Osteocyte (in vitro differentiated cells): Measurements from ENCODE around the gene ADAP1. TPM values are rescaled to one million over a fixed set of nuclear protein-coding genes. Genes with fewer than 3 reads are reported as not detected.
"Not testable (repeated sequence)": the region's sequence is repeated elsewhere in the genome, so short reads cannot be mapped to it uniquely, and the experiment has no call there.

ENCODE experiments used
- DNase-seq: peaks from one replicate; pipeline ENCODE4 v3.0.0; 2021; ENCODE audit warnings: mixed read lengths; ENCODE audit not compliant: unreplicated experiment; ENCODE audit errors: extremely low spot score
- H3K27ac Mint-ChIP-seq: one replicate; pipeline ENCODE4 v1.8.0; 2021; ENCODE audit warnings: mild to moderate bottlenecking, mixed read lengths; ENCODE audit not compliant: unreplicated experiment
- H3K27me3 Mint-ChIP-seq: one replicate; pipeline ENCODE4 v1.8.0; 2021; ENCODE audit warnings: mixed read lengths; ENCODE audit not compliant: unreplicated experiment
- H3K36me3 Mint-ChIP-seq: one replicate; pipeline ENCODE4 v1.8.0; 2021; ENCODE audit warnings: mixed read lengths; ENCODE audit not compliant: unreplicated experiment
- H3K4me1 Mint-ChIP-seq: one replicate; pipeline ENCODE4 v1.8.0; 2021; ENCODE audit warnings: mixed read lengths; ENCODE audit not compliant: unreplicated experiment
- H3K4me3 Mint-ChIP-seq: one replicate; pipeline ENCODE4 v1.8.0; 2021; ENCODE audit warnings: mild to moderate bottlenecking, moderate library complexity, mixed read lengths; ENCODE audit not compliant: unreplicated experiment
- H3K9me3 Mint-ChIP-seq: one replicate; pipeline ENCODE4 v1.8.0; 2021; ENCODE audit warnings: mixed read lengths; ENCODE audit not compliant: unreplicated experiment
- total RNA-seq: library from RNA; stranded (reverse); gene quantifications from 2 replicates; pipeline ENCODE4 v1.2.1, GENCODE V29; 2021
- TF ChIP-seq, protein P1 (sequence below): fragments of 200-600 bp; sonication (generic); IDR thresholded peaks from 2 replicates; pipeline ENCODE4 v1.5.0; 2021; ENCODE audit warnings: antibody characterized with exemption, mild to moderate bottlenecking, moderate library complexity

The ADAP1 gene
- total RNA-seq, 1 donor from 2014 or later, result 5.8 TPM

DNA sequence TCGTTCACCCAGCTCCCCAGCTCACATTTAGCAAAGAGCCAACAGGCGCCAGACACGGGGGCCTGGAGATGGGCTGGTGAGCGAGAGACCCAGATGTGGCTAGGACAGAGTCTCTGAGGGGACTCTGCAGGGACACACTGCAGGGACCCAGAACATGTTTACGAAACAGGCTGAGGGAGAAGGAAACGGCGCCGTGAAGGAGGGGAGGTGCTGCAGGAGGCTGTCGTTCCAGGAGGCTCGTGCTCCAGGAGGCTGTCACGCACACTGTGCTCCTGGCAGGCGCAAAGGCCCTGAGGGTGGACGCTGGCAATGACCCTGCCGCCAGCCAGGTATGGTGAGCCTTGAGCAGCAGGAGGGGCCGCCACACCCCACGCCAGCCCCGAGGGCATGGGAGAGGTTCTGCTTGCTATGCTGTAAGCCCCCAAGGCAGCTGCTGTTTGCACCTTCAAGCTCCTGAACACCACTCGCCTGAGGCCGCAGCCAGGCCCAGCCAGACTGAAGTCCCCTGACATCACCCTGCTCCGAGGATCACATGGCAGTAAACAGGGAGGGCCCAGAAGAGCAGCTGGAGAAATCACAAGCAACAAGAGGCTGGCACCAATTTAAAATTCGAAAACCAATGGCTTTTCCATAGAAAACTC, 27.3 kb downstream of the ADAP1 start:
- Mint-ChIP-seq H3K27me3 (peaks cover 4% of the 10 kb centered on the region), H3K4me1 (peaks cover 11% of the 10 kb centered on the region), H3K4me3 (no peak overlapping the region), H3K27ac (no peak overlapping the region), H3K9me3 (no peaks in the 10 kb centered on the region), H3K36me3 (no peaks in the 10 kb centered on the region)
- TF ChIP-seq, protein P1, sequence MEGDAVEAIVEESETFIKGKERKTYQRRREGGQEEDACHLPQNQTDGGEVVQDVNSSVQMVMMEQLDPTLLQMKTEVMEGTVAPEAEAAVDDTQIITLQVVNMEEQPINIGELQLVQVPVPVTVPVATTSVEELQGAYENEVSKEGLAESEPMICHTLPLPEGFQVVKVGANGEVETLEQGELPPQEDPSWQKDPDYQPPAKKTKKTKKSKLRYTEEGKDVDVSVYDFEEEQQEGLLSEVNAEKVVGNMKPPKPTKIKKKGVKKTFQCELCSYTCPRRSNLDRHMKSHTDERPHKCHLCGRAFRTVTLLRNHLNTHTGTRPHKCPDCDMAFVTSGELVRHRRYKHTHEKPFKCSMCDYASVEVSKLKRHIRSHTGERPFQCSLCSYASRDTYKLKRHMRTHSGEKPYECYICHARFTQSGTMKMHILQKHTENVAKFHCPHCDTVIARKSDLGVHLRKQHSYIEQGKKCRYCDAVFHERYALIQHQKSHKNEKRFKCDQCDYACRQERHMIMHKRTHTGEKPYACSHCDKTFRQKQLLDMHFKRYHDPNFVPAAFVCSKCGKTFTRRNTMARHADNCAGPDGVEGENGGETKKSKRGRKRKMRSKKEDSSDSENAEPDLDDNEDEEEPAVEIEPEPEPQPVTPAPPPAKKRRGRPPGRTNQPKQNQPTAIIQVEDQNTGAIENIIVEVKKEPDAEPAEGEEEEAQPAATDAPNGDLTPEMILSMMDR, result no peak
- DNase-seq, result peak; percentile 67

DNA sequence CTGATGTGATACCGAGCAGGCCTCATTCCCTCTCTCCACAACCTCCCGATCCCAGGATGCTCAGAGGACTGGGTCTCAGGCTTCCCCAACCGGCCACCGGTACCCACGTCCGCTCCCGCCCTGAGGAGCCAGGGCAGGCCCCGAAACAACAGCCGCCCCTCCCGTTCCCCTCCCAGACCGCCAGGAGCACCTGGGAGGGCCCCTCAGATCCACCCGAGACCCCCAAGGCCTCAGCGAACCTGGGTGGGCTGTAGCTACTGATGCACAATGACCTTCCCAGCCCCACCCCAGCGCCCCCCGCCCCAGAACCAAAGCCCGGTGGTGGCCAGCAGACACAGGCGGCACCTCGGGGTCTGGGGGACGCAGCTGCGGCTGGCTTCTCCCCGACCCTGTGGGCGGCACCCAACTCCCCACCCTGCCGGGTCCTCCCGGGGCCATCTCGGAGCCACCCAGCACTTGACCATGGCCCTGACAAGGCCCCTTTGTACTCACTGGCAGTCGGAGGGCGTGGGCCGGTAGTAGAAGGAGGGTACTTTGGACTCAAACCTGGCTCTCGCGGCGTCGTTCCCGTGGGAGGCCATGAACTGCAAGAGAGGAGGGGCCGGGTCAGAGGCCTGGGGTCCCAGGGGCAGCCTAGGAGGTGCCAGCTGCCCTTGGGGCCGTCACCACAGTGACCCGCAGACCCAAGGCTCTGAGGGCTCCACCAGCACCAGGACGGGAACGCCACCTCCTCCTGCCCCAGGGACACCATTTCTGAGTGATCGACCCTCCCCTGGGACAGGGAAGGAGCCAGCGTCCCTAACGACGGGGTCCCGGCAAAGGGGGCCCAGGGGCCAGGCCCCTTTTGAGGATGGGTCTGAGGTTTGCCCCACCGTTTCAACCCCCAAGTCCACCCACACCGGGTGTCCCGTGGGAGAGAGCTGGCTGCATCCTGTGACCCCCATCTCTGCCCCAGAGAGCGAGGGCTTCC, 28.1 kb downstream of the ADAP1 start:
- no peak overlapping the region for H3K4me3 Mint-ChIP-seq
- peaks cover 11% of the 10 kb centered on the region for H3K4me1 Mint-ChIP-seq
- H3K9me3 Mint-ChIP-seq, result no peaks in the 10 kb centered on the region
- peak; percentile 82 for DNase-seq
- H3K27me3 Mint-ChIP-seq, result peaks cover 2% of the 10 kb centered on the region
- no peaks in the 10 kb centered on the region for H3K36me3 Mint-ChIP-seq
- H3K27ac Mint-ChIP-seq, result no peak overlapping the region
- TF ChIP-seq, protein P1, result no peak

DNA sequence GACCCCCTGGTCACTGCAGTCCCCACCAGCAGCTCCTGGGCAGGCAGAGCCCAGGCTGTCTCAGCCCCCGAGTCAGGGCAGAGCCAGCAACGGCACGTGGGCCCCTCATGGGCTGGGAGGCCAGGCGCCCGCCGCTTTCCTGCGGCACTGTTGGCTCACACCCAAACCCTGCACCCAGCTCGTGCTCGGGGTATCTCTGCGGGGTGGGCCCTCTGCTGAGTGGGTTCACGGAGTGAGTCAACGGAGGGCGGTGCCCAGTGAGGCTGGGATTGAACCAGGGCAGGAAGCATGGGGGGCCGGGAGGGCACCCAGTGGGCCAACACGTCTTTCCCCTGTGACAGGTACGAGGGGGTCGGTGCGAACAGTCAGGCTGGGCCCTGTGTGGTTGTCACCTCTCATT, 28.9 kb downstream of the ADAP1 start:
- Mint-ChIP-seq H3K9me3 (no peaks in the 10 kb centered on the region), H3K36me3 (no peaks in the 10 kb centered on the region), H3K4me1 (peaks cover 11% of the 10 kb centered on the region), H3K27me3 (peaks cover 2% of the 10 kb centered on the region), H3K4me3 (no peak overlapping the region), H3K27ac (no peak overlapping the region)
- TF ChIP-seq, protein P1, result no peak
- peak; percentile 83 for DNase-seq

DNA sequence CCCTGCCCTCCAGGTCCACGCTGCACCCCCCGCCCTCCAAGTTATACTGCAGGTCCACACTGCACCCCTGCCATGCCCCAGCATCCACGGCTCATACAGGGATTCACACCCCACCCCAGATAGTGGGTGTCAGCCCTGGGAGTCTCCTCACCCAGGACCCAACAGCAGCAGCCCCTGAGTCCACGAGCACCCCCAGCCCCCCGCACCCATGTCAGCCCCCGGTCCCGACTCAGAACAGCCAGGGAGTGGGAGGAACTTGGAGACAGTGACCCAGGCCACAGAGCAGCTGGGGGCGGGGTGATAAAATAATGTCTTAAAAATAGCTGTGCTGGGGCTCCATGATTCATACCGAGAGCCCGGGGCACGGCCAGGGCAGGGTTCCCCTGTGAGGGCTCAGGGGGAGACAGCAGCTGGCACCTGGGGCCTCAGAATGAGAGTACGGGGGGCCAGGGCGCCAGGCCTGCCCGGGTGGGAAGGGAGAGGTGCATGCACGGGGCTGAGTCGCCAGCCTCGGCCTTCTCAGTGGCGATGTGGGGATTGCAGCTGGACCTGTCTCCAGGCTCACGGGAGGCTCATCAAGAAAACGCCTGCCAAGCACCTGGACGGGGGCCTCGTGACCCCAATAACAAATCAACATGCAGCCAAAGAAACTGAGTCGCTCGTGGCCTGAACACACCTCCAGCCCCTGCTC, 29.8 kb downstream of the ADAP1 start:
- Mint-ChIP-seq H3K36me3 (no peaks in the 10 kb centered on the region), H3K27me3 (no peaks in the 10 kb centered on the region), H3K9me3 (no peaks in the 10 kb centered on the region), H3K4me3 (no peak overlapping the region), H3K27ac (no peak overlapping the region), H3K4me1 (peaks cover 11% of the 10 kb centered on the region)
- DNase-seq, result peak; percentile 80
- TF ChIP-seq, protein P1, result no peak

DNA sequence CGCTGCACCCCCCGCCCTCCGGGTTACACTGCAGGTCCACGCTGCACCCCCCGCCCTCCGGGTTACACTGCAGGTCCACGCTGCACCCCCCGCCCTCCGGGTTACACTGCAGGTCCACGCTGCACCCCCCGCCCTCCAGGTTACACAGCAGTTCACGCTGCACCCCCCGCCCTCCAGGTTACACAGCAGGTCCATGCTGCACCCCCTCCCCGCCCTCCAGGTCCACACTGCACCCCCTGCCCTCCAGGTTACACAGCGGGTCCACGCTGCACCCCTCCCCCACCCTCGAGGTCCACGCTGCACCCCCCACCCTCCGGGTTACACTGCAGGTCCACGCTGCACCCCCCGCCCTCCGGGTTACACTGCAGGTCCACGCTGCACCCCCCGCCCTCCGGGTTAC, 30.4 kb downstream of the ADAP1 start:
- not testable (repeated sequence) for H3K9me3 Mint-ChIP-seq, H3K36me3 Mint-ChIP-seq, H3K4me3 Mint-ChIP-seq, H3K27me3 Mint-ChIP-seq, H3K27ac Mint-ChIP-seq
- peak; percentile 69 for DNase-seq
- H3K4me1 Mint-ChIP-seq, result peaks cover 11% of the 10 kb centered on the region
